Peyer's patch (tissue), 4 donors: ENCODE results near the gene SVIP. TPM values are rescaled to one million over a fixed set of nuclear protein-coding genes. Genes with fewer than 3 reads are reported as not detected.

Experiments
- DNase-seq, 3 donors: peaks; one replicate each; pipeline ENCODE4 v3.0.0-alpha.2; 2017 to 2019
- H3K27ac ChIP-seq, 4 donors: fragments of 200-600 bp; sonication (generic); one replicate each; pipeline ENCODE4 v1.5.1; 2016 to 2019
- H3K27me3 ChIP-seq, 2 donors: fragments of 200-600 bp; sonication (generic); one replicate each; pipeline ENCODE4 v1.5.1; 2019
- H3K36me3 ChIP-seq, 3 donors: fragments of 200-600 bp; sonication (generic); one replicate each; pipeline ENCODE4 v1.5.1; 2016 to 2019
- H3K4me1 ChIP-seq, 4 donors: fragments of 200-600 bp; sonication (generic); one replicate each; pipeline ENCODE4 v1.5.1; 2016 to 2019
- H3K4me3 ChIP-seq, 4 donors: fragments of 200-600 bp; sonication (generic); 1 replicate in 3 of 4; 2 replicates in 1 of 4; pipeline ENCODE4 v1.5.1; 2016 to 2019; ENCODE audit warnings: mild to moderate bottlenecking in 1 of 4
- H3K9me3 ChIP-seq, 4 donors: fragments of 200-600 bp; sonication (generic); one replicate each; pipeline ENCODE4 v1.5.1; 2016 to 2019; ENCODE audit warnings: mild to moderate bottlenecking in 1 of 4
- POLR2A ChIP-seq, 2 donors: fragments of 450-650 bp; IDR thresholded peaks; one replicate each; pipeline ENCODE4 v1.5.1; 2017; ENCODE audit warnings: antibody characterized with exemption in 2 of 2, mild to moderate bottlenecking in 2 of 2, moderate library complexity in 2 of 2
- total RNA-seq, 4 donors: library from RNA; depleted of rRNA; stranded (reverse); fragments of >200 nt; gene quantifications; one replicate each; pipeline ENCODE4 v1.1.0, GENCODE V29; 2016
- TF ChIP-seq, protein P1 (sequence below), 6 experiments: fragments of 450-650 bp in 4 of 6; fragments of 200-600 bp in 2 of 6; sonication (generic) in 1 of 6; IDR thresholded peaks; one replicate each; pipeline ENCODE4 v1.5.1; 2017 to 2019; ENCODE audit warnings: antibody characterized with exemption in 6 of 6, mild to moderate bottlenecking in 3 of 6, moderate library complexity in 1 of 6

The SVIP gene
- total RNA-seq, 4 donors from 2014 or later = 9.5 to 13.4 (median 12.0) TPM

DNA sequence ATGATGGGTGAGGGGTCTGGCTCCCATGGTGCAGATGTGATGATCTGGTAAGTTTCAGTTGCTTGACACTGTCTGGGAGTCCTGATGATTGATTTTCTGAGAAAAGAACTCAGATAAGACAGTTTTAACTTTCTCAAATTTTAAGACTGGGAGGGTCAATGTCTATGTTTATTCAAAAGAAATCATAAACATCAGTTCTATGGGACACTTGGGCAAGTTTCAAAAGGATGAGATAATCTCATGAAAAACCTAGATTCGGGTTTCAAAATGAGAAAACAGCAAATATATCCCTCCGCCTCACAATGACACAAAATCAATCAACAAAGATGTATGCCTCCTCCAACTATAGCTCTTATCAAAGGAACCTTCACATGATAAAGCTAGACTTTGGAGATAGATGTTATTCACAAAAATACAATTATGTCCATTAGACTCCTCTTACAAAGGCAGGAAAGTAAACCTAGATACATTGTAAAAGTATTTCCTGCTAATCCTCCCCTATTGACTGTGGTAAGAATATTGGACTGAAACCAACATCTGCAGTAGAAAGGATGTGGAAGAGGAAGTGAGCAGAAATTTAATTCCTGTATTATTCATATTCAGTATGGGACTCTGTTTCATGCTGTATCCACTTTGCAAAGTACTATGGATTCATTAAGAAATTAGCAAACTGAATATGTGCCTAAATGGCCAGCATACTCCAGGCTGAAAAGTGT lies 21.6 kb downstream of the SVIP start:
- Histone ChIP-seq H3K9me3 (no peaks in the 10 kb centered on the region), H3K4me3 (no peak overlapping the region), H3K4me1 (peaks cover 0 to 3% (median 0%) of the 10 kb centered on the region in 4 donors), H3K27me3 (no peaks in the 10 kb centered on the region), H3K36me3 (no peaks in the 10 kb centered on the region), H3K27ac (no peak overlapping the region)
- no peak for DNase-seq
- TF ChIP-seq, protein P1, sequence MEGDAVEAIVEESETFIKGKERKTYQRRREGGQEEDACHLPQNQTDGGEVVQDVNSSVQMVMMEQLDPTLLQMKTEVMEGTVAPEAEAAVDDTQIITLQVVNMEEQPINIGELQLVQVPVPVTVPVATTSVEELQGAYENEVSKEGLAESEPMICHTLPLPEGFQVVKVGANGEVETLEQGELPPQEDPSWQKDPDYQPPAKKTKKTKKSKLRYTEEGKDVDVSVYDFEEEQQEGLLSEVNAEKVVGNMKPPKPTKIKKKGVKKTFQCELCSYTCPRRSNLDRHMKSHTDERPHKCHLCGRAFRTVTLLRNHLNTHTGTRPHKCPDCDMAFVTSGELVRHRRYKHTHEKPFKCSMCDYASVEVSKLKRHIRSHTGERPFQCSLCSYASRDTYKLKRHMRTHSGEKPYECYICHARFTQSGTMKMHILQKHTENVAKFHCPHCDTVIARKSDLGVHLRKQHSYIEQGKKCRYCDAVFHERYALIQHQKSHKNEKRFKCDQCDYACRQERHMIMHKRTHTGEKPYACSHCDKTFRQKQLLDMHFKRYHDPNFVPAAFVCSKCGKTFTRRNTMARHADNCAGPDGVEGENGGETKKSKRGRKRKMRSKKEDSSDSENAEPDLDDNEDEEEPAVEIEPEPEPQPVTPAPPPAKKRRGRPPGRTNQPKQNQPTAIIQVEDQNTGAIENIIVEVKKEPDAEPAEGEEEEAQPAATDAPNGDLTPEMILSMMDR (IDR thresholded peaks at IDR 0.05) = no peak
- no peak for TF ChIP-seq POLR2A (IDR thresholded peaks at IDR 0.05)

DNA sequence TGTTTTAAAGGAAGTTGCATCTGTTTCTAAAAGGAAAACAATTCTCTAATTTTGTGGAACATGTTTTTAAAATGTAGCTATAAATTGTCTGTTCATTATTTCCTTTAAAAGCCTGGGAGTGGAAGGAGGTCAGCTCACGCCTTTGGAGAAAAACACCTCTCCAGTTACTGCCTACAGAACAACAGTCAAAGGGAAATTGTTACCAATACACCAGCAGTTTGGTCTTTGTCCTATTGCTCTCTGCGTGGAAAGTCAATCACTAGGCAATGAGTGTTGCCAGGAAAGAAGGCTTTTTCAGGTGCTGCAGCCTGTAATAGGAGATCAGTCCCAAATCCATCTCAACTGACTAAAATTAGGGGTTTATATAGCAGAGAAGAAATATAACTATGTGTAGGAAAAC lies 22.2 kb downstream of the SVIP start:
- Histone ChIP-seq H3K27me3 (no peaks in the 10 kb centered on the region), H3K27ac (no peak overlapping the region), H3K36me3 (no peaks in the 10 kb centered on the region), H3K4me3 (no peak overlapping the region), H3K4me1 (peaks cover 0 to 3% (median 0%) of the 10 kb centered on the region in 4 donors), H3K9me3 (no peaks in the 10 kb centered on the region)
- no peak for DNase-seq
- TF ChIP-seq, protein P1 (IDR thresholded peaks at IDR 0.05) = no peak
- no peak for TF ChIP-seq POLR2A (IDR thresholded peaks at IDR 0.05)

DNA sequence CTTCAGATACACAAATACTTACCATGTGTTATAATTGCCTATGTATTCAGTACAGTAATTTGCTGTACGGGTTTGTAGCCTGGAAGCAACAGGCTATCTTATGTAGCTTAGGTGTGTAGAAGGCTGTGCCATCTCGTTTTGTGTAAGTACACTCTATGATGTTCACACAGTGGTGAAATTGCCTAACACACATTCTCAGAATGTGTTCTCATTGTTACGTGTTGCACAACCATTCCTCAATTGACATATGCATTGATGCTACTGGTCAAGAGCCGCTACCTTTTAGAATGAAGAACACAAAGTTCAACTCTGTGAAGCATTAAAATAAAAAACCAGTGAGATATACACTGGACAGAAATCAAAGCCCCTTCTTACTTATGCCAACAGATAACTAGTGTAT lies 26.7 kb downstream of the SVIP start:
- Histone ChIP-seq H3K4me3 (no peak overlapping the region), H3K27ac (no peak overlapping the region), H3K4me1 (no peaks in the 10 kb centered on the region), H3K27me3 (no peaks in the 10 kb centered on the region), H3K9me3 (no peaks in the 10 kb centered on the region), H3K36me3 (no peaks in the 10 kb centered on the region)
- TF ChIP-seq, protein P1 (IDR thresholded peaks at IDR 0.05) = no peak
- TF ChIP-seq POLR2A (IDR thresholded peaks at IDR 0.05) = no peak
- DNase-seq = no peak

DNA sequence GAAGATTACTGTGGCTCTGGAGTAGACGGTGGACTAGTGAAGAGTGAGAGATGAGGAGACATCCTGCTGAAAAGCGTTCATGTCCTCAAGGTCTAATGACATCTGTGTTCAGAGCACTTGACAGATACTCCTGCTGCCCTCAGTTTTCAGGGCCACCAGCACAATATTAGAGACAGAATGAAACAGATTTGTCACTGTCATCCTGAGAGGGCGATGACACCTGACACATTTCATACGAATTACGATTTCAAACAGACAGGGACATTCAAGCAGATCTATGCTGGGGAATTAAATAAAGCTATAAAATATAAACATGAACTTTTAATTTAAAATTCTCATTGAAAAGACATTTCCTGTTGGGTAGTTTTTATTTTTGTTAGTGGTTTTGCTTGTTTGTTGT lies 29.1 kb downstream of the SVIP start:
- H3K4me3 ChIP-seq = no peak overlapping the region
- H3K9me3 ChIP-seq = no peaks in the 10 kb centered on the region
- no peaks in the 10 kb centered on the region for H3K27me3 ChIP-seq
- no peaks in the 10 kb centered on the region for H3K36me3 ChIP-seq
- H3K27ac ChIP-seq = no peak overlapping the region
- no peak for TF ChIP-seq POLR2A (IDR thresholded peaks at IDR 0.05)
- TF ChIP-seq, protein P1 (IDR thresholded peaks at IDR 0.05) = no peak
- no peaks in the 10 kb centered on the region for H3K4me1 ChIP-seq
- DNase-seq = no peak

DNA sequence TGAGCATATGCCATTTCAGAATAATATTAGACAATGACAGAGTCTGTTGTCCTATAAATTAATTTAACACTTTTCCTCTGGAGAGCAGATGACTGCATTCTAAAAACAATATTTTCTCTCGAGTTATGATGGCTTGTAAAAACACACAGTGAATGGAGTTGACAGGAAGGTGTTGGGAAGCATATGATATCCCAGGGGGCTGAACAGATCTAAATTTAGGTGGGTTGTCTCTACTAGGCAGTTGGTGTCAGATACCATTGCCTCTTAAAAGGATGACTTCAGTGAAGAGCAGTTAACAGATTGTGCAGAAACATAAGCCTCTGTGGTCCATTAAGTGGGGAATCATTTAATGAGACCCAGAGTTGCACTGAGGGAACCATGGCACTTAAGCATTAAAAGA lies 30.7 kb downstream of the SVIP start:
- Histone ChIP-seq H3K9me3 (no peaks in the 10 kb centered on the region), H3K4me3 (no peak overlapping the region)
- no peak for TF ChIP-seq POLR2A (IDR thresholded peaks at IDR 0.05)
- TF ChIP-seq, protein P1 (IDR thresholded peaks at IDR 0.05) = no peak

More for the DNA sequence above, 30.7 kb downstream of the SVIP start:
- Histone ChIP-seq H3K36me3 (no peaks in the 10 kb centered on the region), H3K27me3 (no peaks in the 10 kb centered on the region), H3K27ac (no peak overlapping the region), H3K4me1 (no peaks in the 10 kb centered on the region)
- no peak for DNase-seq
